A549 (cell line): ENCODE results near the gene CNTNAP5.

Source experiments
- CTCF ChIP-seq: fragments of >200 bp; sonication (Bioruptor Twin); formaldehyde crosslinking; IDR thresholded peaks from 3 replicates; pipeline ENCODE4 v1.5.1; 2016
- E2F6 ChIP-seq: IDR thresholded peaks from 2 replicates; pipeline ENCODE4 v1.6.1; 2012; ENCODE audit warnings: low read depth, borderline replicate concordance
- JUN ChIP-seq, 2 experiments: fragments of >200 bp; sonication (Bioruptor Twin); formaldehyde crosslinking; IDR thresholded peaks; 2 replicates in 1 of 2; 3 replicates in 1 of 2; pipeline ENCODE4 v1.6.1; 2016 to 2017
- MAFK ChIP-seq: fragments of 450-650 bp; IDR thresholded peaks from 2 replicates; pipeline ENCODE4 v1.6.1; 2014; ENCODE audit not compliant: partially characterized antibody
- NFE2L2 ChIP-seq: fragments of 150-350 bp; conservative IDR thresholded peaks from 2 replicates; pipeline ENCODE4 v1.6.1; 2014; ENCODE audit warnings: low read length
- POLR2A ChIP-seq: IDR thresholded peaks from 2 replicates; pipeline ENCODE4 v1.6.1; 2012; ENCODE audit warnings: mild to moderate bottlenecking, low read length
- TP53 ChIP-seq: fragments of 250-450 bp; sonication (Bioruptor Pico); IDR thresholded peaks from 2 replicates; pipeline ENCODE4 v1.5.0; 2021; ENCODE audit warnings: mild to moderate bottlenecking, moderate library complexity

- no peak for TF ChIP-seq POLR2A
- TF ChIP-seq TP53 (CRISPR knock-in tag): no peak
- no peak for TF ChIP-seq E2F6
- TF ChIP-seq CTCF: no peak
- TF ChIP-seq MAFK: no peak
- no peak for TF ChIP-seq JUN (IDR thresholded peaks at IDR 0.05)
- no peak for TF ChIP-seq NFE2L2
Observed at GRCh38 chr2:124201713-124202112, 176.6 kb downstream of the CNTNAP5 start.
